GM12873 (cell line): ENCODE data around the gene ARHGAP29.

Experiments used
- TF ChIP-seq, protein P1 (sequence below): IDR thresholded peaks from 2 replicates; pipeline ENCODE4 v1.5.1; 2012; ENCODE audit warnings: low read depth, mild to moderate bottlenecking, moderate library complexity, low read length, control low read depth; ENCODE audit not compliant: insufficient read depth; ENCODE audit errors: missing control alignments

Gene ARHGAP29, protein sequence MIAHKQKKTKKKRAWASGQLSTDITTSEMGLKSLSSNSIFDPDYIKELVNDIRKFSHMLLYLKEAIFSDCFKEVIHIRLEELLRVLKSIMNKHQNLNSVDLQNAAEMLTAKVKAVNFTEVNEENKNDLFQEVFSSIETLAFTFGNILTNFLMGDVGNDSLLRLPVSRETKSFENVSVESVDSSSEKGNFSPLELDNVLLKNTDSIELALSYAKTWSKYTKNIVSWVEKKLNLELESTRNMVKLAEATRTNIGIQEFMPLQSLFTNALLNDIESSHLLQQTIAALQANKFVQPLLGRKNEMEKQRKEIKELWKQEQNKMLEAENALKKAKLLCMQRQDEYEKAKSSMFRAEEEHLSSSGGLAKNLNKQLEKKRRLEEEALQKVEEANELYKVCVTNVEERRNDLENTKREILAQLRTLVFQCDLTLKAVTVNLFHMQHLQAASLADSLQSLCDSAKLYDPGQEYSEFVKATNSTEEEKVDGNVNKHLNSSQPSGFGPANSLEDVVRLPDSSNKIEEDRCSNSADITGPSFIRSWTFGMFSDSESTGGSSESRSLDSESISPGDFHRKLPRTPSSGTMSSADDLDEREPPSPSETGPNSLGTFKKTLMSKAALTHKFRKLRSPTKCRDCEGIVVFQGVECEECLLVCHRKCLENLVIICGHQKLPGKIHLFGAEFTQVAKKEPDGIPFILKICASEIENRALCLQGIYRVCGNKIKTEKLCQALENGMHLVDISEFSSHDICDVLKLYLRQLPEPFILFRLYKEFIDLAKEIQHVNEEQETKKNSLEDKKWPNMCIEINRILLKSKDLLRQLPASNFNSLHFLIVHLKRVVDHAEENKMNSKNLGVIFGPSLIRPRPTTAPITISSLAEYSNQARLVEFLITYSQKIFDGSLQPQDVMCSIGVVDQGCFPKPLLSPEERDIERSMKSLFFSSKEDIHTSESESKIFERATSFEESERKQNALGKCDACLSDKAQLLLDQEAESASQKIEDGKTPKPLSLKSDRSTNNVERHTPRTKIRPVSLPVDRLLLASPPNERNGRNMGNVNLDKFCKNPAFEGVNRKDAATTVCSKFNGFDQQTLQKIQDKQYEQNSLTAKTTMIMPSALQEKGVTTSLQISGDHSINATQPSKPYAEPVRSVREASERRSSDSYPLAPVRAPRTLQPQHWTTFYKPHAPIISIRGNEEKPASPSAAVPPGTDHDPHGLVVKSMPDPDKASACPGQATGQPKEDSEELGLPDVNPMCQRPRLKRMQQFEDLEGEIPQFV

DNA sequence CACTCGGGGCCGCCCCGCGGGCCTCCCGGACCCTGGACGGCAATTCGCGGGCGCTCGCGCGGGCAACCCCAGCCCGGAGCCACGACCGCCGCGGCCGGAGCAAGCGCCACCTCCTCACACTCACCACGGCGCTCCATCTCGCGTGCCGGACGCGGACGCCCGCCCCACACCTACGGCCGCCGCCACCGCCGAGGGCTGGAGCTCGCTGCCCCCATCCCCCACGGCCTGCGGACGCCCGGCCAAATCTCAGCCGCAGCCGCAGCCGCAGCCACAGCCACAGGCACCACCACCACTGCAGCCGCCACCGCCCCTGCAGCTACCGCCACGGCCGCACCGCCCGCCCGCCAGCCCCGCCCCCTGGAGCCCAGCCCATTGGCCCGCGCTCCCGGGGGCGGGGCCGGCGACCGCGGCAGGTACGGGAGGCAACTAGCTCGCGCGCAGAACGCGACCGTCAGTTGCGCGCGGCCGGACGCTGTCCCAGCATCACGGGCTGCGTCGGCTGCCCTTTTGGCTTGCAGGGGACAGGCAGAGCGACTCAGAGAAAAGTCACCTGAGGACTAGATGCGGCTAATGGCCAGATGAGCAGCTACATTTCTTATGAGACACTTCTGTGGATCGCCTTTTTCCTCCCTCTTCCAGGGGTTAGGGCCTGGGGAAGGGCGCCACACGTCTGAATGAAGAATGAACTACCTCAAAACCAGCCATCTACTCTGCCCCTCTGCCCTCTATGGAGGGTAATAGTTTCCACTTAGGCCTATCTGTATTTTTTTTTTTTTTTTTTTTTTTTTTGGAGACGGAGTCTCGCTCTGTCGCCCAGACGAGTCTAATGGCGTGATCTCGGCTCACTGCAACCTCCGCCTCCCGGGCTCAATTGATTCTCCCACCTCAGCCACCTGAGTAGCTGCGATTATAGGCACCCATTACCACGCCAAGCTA, at the start of gene ARHGAP29:
ARHGAP29 (minus strand) TSS at position 294 of the 936 bp plus-strand sequence. CDS start 5,973 bp downstream, outside the sequence.
- TF ChIP-seq, protein P1, sequence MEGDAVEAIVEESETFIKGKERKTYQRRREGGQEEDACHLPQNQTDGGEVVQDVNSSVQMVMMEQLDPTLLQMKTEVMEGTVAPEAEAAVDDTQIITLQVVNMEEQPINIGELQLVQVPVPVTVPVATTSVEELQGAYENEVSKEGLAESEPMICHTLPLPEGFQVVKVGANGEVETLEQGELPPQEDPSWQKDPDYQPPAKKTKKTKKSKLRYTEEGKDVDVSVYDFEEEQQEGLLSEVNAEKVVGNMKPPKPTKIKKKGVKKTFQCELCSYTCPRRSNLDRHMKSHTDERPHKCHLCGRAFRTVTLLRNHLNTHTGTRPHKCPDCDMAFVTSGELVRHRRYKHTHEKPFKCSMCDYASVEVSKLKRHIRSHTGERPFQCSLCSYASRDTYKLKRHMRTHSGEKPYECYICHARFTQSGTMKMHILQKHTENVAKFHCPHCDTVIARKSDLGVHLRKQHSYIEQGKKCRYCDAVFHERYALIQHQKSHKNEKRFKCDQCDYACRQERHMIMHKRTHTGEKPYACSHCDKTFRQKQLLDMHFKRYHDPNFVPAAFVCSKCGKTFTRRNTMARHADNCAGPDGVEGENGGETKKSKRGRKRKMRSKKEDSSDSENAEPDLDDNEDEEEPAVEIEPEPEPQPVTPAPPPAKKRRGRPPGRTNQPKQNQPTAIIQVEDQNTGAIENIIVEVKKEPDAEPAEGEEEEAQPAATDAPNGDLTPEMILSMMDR = no peak

DNA sequence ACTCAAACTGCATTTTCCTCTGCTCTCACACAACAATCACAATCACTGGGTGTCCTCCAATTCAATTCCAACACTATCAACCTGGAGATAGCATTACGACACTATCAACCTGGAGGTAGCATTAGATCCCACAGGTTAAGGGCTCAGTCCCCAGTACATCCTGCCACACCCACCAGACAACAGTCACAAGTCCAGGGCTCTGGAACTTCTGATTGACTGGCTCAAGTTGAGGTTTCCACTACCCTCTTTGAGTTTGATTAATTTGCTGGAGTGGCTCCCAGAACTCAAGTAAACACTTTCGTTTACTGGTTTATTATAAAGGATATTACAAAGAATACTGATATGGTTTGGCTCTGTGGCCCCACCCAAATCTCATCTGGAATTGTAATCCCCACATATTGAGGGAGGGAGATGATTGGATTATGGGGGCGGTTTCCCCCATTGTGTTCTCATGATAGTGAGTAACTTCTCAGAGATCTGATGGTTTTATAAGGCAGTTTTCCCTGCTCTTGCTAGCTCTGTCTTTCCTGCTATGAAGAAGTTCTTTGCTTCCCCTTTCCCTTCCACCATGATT, 49.6 kb upstream of the ARHGAP29 start:
- TF ChIP-seq, protein P1 = no peak

DNA sequence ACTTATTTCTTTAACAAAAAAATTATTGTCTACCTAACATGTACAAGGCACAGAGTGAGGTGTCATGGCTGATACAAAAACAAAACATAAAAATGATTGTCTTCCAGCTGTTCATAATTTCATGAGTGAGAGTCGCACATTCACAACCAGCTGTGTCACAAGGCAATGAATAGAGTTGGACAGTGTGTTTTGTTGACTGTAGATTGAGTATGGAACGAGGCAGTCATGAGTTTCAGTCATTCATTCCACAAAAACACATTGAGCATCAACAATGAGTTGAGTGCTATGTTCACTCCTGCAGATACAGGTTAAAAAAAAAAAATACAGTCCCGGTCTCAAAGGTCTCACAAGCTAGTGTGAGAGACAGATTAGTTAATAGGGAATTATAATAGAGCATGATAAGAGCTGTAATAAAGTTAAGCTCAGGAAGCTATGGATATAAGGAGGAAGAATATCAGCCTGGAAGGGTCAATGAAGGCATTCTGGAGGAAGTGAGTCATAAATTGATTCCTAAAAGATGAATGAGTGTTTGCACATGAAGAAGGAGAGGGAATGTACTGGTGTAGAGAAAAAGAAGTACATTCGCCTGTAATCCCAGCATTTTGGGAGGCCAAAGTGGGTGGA, 47.8 kb upstream of the ARHGAP29 start:
- TF ChIP-seq, protein P1 = no peak

DNA sequence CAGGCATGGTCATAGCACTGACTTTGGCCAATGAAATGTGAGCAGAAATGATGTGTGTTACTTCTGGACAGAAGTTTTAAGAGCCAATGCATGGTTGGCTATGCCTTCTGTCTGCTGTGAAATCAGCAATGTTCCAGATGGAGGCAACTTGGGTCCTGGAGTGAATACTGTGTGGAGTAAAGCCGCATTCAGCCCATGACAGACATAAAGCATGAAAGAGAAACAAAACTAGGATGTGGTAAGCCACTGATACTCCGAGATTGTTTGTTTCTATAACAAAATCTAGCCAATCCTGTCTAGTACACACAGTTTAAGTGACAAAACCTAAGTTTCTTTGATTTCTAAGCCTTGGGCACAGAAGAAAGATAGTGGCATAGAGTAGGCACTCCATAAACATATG, 47.1 kb upstream of the ARHGAP29 start:
- TF ChIP-seq, protein P1 = no peak

DNA sequence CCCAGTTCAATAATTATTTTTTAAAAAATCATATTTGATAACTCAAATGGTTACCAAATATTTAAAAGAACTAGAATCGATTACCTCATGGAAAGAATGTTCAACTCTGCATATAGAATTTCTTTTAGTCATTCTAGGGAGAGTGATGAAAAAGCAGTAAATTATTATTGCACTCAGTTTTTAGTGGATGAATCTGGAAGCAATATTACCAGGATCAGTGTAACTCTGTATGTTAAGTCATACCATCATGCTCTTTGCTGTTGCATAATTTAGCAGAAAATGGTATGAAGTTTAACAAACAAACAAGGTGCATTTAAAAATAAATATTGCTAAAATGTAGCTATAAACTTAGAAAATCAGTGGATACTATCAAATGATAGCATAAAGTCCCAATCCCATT, 46.1 kb upstream of the ARHGAP29 start:
- TF ChIP-seq, protein P1 = no peak

DNA sequence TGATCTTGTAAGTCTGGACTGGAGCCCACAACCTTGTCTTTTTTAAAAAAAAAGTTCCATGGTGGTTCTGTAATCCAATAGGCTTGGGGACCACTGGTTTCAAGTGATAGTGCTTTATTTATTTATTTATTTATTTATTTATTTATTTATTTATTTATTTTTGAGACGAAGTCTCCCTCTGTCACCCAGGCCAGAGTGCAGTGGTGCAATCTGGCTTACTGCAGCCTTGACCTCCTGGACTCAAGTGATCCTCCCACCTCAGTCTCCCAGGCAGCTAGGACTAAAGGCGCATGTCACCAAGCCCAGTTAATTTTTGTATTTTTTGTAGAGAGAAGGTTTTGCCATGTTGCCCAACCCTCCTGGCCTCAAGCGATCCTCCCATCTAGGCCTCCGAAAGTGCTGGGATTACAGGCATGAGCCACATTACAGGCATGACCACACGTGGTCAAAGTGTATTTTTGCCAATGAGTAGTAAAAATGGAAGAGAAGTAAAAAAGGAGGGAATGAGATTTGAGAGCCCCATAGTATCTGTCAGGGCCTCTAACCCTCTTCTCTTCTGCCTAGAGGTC, 44.8 kb upstream of the ARHGAP29 start:
- TF ChIP-seq, protein P1 = no peak
